Stimulated activated CD4-positive, alpha-beta T cell treated with anti-CD3 and anti-CD28 coated beads, TNF-alpha, amount 100 ng/mL, for 24 hours (primary cell): ENCODE measurements around the gene FNDC7.
"Not testable (repeated sequence)": the region's sequence is repeated elsewhere in the genome, so short reads cannot be mapped to it uniquely, and the experiment has no call there.

ENCODE experiments used
- DNase-seq, 3 experiments: peaks; one replicate each; pipeline ENCODE4 v3.0.0-alpha.2; 2020; ENCODE audit warnings: low read depth in 3 of 3

The FNDC7 gene, protein sequence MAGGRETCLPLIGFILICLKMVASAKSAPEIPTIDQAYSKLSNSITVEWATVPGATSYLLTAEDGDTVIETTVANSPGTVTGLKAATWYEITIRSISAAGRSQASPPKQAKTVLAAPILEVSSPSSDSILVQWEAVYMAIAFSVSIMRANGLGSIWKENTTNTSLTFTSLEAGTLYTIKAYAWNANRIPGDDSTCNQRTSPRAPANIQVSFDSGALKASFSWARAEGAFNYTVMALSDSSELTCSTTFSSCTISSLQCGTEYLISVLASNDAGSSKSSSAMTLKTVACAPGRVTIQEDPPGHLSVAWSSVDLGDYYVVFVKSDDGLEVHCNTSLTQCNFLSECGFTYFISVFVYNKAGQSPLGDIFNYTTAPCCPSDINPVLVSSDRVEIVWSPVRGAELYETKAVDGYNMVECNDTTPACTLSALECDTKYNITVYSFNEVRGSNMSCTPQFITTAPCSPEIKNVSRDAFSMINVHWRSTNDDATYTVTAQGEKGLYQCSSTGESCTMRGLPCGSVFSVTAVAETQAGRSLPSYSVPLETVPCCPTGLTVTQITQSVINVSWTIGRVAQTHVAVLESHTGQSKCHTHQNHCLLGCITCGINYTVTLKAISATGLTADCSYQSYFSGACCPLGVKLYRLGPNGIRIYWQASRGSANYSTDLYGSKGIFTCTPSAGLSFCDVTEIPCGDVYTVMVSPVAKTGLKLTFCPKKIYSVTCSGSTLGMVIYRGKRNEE

DNA sequence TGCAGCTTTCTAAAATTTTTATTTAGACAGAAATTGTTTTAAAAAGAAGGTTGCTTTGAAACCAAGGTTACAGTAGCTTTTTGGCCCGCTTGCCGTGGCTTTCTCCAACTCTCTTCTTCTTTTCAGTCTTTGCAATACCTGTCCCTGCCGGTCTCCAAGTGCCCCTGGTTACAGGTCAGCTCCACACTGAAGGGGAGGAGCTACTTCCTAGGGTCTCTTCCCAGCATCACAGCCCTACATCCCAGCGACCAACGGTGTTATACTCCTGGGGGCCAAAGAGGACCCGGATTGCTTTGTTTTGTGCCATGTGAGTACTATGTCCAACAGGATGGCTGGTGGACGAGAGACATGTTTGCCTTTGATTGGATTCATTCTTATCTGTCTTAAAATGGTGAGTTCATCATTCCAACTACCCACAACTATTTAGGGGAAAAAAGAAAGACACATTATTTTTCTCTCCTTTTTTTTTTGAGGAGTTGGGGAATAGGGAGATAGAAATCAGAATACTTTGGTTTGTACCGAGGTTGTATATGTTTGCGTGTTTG lies at the start of gene FNDC7:
Gene FNDC7, plus strand, starts transcription at position 303 of the 545 bp plus-strand sequence. Its CDS starts 26 bp downstream, at position 329.
- no peak for DNase-seq

DNA sequence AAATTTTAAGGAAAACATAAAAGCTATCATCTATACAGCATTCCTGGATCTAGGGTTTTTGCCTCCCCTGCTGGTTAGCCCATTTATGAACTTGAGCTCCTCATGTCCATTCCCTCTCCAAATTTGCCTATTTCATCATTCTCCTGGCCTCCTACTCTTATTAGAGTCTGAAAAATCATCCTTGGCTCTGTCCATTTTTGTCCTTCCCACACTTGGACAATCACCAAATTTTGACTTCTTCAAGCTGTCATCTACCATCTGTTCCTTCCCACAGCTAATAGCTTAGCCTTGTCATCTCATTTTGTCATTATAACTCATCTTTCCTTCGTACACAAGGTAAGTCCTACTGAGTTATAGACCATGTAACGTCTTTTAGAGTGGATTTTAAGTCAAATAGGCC lies 49.6 kb upstream of the FNDC7 start:
- DNase-seq = no peak

DNA sequence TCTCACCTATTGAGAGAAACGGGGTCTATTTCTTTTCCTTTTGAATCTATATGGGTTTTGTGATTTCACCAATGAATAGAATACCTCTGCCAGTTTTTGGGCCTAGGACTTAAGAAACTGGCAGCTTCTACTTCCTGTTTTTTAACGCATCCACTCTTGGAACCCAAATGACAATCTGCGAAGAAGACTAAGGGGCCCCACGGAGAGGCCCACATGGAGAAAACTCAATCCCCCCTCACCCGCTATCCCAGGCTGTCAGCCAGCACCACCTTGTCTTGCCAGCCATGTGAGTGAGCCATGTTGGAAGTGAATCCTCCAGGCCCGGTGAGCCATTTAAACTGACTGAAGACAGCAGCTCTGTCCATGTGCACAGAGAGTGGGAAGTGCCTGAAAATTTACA lies 48.2 kb upstream of the FNDC7 start:
- no peak for DNase-seq

DNA sequence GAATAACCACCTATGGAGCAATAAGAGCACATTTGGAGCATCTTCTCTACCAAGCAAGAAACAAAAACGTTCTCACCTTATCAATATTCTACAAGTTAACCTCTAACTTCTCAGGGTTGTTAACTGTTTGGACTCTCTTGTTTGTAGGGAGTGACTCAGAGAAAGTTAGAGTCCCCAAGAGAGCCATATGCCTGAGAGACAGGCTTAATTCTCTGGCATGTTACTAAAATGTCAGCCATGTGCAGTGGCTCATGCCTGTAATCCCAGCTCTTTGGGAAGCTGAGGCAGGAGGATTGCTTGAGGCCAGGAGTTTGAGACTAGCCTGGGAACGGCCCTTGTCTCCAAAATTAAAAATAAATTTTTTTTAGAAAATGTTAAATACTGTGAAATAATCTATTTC lies 47.6 kb upstream of the FNDC7 start:
- DNase-seq = no peak

DNA sequence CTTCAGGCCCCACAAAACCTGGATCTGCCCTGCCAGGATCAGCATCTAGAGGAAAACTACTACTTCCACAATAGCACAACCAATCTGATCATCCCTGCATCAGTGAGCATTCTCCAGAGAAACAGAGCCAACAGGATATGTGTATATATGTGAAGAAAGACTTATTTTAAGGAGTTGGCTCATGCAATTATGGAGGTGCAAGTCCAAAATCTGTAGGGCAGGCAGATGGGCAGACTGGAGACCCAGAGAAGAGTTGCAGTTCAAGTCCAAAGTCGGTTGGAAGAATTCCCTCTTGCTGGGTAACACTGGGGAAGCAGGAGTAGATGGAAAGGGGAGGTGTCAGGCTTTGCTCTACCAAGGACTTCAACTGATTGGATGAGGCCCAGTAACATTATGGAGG lies 46.9 kb upstream of the FNDC7 start:
- DNase-seq = no peak

DNA sequence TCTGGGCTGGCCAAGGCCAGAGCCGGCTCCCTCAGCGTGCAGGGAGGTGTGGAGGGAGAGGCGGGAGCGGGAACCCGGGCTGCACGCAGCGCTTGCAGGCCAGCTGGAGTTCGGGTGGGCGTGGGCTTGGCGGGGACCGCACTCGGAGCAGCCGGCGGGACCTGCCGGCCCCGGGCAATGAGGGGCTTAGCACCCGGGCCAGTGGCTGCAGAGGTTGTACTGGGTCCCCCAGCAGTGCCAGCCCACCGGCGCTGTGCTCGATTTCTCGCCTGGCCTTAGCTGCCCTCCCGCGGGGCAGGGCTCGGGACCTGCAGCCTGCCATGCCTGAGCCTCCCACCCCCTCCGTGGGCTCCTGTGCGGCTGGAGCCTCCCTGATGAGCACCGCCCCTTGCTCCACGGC lies 45.3 kb upstream of the FNDC7 start:
- not testable (repeated sequence) for DNase-seq

DNA sequence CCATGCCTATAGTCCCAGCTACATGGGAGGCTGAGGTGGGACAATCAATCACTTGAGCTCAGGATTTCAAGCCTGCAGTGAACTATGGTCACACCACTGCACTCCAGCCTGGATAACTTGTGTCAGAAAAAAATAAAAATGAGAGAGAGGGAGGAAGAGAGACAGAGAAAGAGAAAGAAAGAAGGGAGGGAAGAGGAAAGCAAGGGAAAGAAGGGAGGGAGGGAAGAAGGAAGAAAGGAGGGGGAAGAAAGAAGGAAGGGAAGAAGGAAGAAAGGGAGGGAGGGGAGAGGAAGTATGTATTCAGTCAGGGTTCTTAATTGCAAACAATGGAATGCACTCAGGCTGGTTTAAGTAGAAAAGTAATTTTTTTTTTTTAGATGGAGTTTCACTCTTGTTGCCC lies 43.9 kb upstream of the FNDC7 start:
- DNase-seq = no peak

DNA sequence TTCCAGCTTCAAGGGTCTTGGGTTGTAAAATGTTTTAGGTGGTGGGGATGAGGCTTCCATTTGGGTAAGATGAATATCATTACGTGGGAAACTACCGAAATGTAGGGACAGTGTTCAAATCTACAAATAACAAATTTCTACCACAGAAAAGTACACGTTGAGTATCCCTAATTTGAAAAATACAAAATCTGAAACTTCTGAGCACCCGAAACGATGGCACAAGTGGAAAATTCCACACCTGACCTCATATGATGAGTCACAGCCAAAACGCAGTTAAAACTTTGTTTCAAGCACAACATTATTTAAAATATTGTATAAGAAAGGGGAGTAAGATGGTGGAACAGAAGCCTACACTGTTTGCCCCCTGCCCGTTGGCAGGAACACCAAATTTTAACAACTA lies 43.0 kb upstream of the FNDC7 start:
- DNase-seq = no peak

DNA sequence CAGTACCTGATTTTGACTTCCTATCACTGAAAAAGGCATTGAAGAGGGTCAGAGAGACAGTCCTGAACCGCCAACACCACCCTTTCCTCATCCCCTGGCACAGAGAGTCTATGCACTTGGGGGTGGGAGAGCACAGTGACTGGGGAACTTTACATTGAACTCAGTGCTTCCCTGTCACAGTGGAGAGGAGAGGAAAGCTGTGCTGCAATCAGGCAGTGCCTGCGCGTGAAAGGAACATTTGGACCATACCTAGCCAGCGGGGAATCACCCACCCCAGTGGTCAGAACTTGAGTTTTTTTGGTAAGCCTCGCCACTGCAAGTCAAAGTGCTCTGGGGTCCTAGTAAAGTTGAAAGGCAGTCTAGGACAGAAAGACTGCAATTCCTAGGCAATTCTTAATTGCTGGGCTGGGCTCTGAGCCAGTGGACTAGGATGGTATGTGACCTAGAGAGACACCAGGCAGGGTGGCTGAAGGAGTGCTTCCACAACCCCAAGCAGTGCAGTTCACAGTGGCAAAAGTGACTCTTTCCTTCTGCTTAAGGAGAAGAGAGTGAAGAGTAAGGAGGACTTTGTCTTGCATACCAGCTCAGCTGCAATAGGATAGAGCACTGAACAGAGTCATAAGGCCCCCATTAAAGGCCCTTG lies 42.5 kb upstream of the FNDC7 start:
- DNase-seq = no peak

DNA sequence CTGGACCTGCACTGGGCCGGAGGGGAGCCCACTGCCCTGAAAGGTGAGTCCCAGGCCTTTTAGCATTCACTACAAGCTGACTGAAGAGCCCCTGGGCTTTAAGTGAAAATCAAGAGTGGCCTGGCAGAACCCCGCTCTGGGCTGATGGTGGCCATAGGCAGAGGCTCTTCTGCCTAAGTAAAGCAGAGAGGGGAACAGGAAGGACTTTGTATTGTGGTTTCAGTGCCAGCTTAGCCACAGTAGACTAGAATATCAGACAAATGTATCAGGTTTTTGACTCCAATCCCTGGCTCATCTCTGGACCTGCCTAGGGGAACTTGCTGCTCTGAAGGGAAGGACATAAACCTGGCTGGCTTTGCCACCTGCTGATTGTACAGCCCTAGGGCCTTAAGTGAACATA lies 41.6 kb upstream of the FNDC7 start:
- DNase-seq = no peak

DNA sequence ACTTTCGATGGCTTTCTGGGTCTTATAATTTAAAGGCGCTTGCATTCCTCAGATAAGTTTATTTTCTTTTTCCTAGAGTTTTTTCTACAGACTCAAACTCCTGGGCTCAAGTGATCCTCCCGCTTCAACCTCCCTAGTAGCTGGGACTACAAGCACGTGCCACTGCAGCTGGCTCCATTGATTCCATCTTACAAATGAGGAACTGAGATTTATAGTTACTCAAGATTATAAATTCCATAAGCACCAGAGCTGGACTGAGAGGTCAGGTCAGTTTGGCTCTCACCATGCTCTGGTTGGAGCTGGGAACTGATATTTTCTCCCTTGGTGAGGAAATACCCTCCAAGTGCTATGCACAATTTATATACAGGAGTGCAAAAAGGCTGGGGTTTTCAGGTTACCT lies 34.0 kb upstream of the FNDC7 start:
- DNase-seq = no peak

DNA sequence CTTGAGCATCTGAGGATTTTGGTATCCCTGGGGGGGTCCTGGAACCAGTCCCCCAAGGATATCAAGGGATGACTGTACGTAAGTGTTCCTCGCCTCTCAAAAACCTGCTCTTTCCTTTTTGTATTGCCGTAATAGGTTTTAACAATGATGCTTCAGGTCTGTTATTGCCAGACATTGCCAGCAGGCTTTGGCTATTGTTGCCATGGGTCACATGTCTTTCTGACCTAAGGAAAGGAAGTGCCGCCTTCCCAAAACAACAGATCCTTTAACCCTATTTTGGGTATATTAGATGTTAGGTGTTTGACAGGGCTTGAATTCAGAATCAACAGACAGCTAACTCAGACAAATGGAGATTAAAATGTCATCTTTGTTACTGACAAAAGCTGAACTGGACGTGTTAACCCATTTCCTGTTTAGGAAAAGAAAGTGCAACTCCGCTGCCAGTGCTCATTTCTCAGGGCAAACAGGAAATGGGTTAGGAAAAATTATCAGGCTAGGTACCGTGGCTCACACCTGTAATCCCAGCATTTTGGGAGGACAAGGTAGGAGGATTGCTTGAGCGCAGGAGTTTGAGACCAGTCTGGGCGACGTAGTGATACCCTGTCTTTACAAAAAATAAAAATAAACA lies 33.0 kb upstream of the FNDC7 start:
- DNase-seq = no peak

DNA sequence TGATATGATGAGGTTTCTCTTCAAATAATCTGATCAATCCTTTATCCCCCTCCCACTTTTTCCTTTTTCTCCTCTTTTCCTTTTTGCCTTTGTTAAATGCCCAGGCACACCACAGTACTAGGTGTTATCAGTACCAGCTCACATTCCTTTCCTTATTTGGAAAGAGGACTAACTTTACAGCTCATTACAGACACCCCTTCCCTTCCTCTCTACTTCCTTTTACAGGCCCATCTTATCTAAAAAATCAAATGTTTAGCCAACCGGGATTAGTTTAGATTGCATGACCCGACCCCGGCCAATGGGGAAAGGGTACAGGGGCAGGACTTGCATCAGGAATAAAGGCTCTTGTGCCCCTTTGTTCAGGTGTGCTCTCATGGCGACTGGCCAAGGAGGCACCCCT lies 31.0 kb upstream of the FNDC7 start:
- not testable (repeated sequence) for DNase-seq

DNA sequence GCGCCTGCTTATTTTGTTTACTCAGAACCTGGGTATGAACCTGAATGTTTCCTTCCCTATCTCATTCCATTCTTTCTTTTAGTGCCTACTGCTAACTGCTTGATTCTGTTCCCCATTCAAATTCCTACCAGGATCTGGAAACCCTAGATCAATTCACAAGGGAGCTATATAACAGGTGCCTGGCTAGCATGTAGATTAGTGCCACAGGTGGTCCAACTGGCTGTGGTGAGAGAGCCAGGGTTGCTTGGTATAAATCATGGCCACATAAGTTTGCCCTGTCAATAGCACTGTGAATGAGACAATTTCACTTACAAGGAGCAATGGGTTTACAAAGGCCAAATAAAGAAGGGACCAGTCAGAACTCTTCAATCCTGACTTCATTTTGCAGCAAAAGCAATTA lies 27.2 kb upstream of the FNDC7 start:
- no peak for DNase-seq

DNA sequence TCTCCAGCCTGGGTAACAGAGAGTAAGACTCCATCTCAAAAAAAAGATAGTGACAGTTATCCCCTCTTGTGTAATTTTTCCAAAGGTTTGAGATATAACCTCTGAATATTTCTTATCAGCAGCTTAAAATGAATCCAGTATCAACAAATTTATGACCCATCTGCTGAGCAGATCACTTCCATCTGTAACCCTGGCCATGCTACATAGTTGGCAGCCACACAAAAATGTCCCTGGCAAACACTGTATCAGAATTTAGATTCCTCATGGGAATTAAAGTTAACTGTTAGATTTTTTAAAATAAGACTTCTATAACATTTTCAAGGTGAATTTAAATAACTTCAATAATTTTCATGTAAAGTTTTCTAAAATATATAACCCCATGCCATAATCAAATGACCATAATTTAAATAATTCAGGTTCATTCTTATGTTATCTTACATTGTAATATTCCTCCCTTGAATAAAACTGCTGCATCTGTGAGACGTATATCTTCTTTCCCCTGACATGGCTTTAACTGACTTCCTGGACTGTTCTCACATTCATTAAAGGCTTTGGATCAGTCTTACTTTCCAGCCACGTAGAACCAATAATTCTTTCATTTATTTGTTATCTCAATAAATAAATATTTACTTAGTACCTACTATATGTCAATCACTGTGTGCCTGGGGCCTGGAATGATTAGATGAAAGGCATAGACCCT lies 25.9 kb upstream of the FNDC7 start:
- DNase-seq = no peak

DNA sequence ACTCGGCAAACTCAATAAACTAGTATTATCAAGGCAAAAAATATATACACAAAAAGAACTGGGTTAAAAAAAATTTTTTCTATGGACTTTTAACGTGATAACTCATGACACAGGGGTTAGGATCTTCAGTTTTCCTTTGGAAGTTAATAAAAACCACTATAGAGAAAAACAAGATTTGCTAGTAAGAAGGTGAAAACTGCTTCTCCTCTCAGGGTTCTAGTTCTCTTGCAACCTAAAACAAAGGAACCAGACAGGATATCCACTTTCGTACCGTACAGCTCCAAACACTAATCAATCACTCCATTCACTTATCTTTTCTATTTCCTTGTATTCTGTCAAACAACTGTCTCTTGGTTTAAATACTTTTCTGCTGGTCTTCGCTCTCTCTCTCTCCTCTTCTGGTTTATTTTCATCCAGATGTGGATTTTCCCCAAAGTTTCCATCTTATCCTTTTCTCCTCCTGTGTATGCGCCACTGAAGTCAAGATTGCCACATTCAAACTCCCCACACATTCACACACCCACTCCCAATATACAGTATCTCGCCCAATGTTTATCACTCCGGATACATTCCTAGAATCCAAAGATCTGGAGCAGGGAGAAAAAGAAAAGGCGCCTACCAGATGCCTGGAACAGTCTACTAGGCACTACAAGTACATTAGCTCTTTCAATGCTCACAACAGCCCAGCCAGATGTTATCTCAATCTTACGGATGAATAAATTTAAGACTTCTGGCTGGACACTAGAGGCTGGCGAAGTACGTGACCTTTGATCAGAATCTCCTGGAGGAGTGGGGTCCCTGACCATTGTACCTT lies 21.4 kb upstream of the FNDC7 start:
- no peak for DNase-seq

DNA sequence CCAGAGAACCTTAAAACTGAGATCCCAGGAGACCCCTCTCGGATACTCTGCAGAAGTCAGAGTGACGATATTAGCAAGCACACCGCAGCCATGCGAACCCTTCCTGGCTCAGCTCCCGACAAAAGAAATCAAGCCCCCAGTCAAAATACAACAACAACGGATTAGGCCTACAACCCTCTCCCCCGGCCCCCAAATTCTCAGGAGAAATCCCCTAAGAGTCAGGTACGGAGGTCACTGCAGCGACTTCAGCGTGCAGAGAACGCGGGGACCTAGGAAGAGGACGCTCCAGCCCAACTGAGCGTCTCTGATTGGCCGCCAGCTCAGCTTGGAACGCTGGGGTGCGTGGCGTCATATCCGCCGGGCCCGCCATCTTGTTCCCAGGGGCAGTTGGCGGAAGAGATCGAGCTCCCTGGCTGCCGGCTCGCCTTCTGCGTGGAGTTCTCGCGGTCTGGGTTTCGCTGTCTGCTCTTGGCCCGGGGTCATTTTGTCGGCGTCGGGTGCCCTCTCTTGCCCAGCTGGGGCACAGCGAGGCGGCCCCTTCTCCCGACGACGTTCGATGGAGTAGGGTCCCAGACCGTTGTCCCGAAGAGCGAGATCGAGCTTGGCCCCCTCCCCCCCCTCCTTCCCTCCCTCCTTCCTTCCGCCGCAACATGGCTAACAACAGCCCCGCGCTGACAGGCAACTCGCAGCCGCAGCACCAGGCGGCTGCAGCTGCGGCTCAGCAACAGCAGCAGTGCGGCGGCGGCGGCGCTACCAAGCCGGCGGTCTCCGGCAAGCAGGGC lies 20.6 kb upstream of the FNDC7 start, which contains the start of gene PRPF38B:
Gene PRPF38B, plus strand, starts transcription at position 369 of the 782 bp plus-strand sequence. Its CDS starts 282 bp downstream, at position 651.
- peak; percentile 85 to 93 (median 85) for DNase-seq

DNA sequence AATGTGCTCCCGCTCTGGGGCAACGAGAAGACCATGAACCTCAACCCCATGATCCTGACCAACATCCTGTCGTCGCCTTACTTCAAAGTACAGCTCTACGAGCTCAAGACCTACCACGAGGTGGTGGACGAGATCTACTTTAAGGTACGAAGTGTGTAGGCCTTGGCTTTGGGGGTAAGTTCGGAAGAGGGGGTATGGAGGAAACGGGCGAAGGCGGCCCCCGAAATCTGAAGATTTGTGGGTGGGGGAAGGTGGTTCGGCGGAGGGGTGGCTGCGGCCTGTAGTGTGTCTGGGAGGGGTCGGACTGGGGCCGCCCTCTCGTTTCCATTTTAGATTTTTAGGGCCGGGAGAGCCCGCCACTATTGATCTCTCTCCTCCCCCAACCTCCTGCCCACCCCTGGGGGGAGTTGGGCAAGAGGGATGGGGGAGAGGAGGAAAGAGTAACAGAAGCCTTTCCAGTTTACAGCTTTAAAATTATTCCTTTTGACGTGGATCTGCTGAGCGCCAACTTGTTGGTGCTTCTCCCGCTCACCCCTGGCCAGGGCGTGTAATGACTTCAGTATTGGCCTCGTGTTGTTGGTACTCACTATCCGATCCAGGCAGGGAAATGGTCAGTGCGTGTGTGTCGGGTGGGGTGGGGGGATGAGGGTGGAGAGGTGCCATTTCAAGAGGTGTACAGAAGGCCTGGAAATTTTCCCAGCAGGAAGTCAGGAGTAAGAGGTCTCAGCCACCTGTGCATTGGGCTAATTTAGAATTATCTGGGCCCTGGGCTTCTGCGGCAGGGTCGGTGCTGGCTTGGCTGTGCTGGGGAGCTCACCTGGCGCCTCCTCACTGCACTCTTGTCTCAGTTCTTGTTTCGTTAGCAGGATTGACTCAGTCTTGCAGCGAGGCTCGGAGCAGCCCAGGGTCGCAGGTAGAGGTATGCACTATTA lies 19.7 kb upstream of the FNDC7 start:
- DNase-seq = peak; percentile 35 to 60 (median 37)
